Suprapubic skin (tissue), 4 donors: ENCODE measurements around the gene SCT.

ENCODE experiments used
- EP300 ChIP-seq: sonication (generic); formaldehyde crosslinking; IDR thresholded peaks from one replicate; pipeline ENCODE4 v1.6.1; 2017; ENCODE audit warnings: antibody characterized with exemption
- POLR2A ChIP-seq, 2 donors: fragments of 450-650 bp; IDR thresholded peaks; one replicate each; pipeline ENCODE4 v1.6.1; 2017; ENCODE audit warnings: antibody characterized with exemption in 2 of 2, mild to moderate bottlenecking in 2 of 2, moderate library complexity in 2 of 2
- POLR2AphosphoS5 ChIP-seq, 3 donors: sonication (generic); formaldehyde crosslinking; IDR thresholded peaks; one replicate each; pipeline ENCODE4 v1.6.1; 2017; ENCODE audit warnings: antibody characterized with exemption in 3 of 3
- TF ChIP-seq, protein P1 (sequence below), 2 donors: fragments of 200-600 bp in 1 of 2; fragments of 450-650 bp in 1 of 2; sonication (generic) in 1 of 2; IDR thresholded peaks; one replicate each; pipeline ENCODE4 v1.5.1; 2016 to 2019; ENCODE audit warnings: antibody characterized with exemption in 2 of 2, mild to moderate bottlenecking in 1 of 2, moderate library complexity in 1 of 2

DNA sequence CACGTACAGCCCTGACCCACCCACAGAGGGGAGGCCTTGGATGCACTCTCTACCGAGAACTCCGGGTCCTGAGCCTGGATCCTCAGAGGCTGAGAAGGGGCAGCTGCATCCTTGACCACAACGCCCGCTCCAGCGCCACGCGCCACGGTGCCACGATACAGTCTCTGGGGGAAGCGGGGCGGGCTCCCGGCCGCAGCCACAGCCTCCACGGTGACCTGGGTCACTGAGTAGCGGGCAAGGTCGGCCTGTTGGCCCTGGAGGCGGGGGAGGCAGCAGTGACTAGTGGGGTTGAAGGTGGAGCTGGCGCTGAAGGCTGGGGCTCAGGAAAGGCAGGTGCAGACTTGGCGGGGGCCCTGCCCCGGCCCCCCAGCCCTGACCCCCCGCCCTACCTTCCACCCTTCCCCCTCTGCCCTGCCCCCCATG, 7.3 kb downstream of the SCT start:
- TF ChIP-seq, protein P1, sequence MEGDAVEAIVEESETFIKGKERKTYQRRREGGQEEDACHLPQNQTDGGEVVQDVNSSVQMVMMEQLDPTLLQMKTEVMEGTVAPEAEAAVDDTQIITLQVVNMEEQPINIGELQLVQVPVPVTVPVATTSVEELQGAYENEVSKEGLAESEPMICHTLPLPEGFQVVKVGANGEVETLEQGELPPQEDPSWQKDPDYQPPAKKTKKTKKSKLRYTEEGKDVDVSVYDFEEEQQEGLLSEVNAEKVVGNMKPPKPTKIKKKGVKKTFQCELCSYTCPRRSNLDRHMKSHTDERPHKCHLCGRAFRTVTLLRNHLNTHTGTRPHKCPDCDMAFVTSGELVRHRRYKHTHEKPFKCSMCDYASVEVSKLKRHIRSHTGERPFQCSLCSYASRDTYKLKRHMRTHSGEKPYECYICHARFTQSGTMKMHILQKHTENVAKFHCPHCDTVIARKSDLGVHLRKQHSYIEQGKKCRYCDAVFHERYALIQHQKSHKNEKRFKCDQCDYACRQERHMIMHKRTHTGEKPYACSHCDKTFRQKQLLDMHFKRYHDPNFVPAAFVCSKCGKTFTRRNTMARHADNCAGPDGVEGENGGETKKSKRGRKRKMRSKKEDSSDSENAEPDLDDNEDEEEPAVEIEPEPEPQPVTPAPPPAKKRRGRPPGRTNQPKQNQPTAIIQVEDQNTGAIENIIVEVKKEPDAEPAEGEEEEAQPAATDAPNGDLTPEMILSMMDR (IDR thresholded peaks at IDR 0.05), result no peak
- TF ChIP-seq POLR2A (IDR thresholded peaks at IDR 0.05), result no peak
- TF ChIP-seq POLR2AphosphoS5 (IDR thresholded peaks at IDR 0.05), result no peak
- no peak for TF ChIP-seq EP300
